HepG2 (cell line): ENCODE data around the gene TNIP1. TPM values are rescaled to one million over a fixed set of nuclear protein-coding genes. Genes with fewer than 3 reads are reported as not detected.

Source experiments
- ELK4 ChIP-seq: sonication (generic); formaldehyde crosslinking; IDR thresholded peaks from 2 replicates; pipeline ENCODE4 v1.9.0; 2021; ENCODE audit warnings: missing genetic modification reagents, borderline replicate concordance
- HNF4G ChIP-seq, 2 experiments: sonication (generic) in 1 of 2; formaldehyde crosslinking in 1 of 2; IDR thresholded peaks; 2 replicates each; pipeline versions ENCODE4 v1.4.0 to v1.6.1; 2011 to 2020; ENCODE audit warnings: borderline replicate concordance in 2 of 2, low read depth in 2 of 2, mild to moderate bottlenecking in 2 of 2, low read length in 1 of 2, missing genetic modification reagents in 1 of 2, moderate library complexity in 1 of 2
- SOX13 ChIP-seq, 3 experiments: fragments of 450-650 bp in 1 of 3; sonication (generic) in 1 of 3; formaldehyde crosslinking in 1 of 3; IDR thresholded peaks in 2 of 3; conservative IDR thresholded peaks in 1 of 3; 2 replicates each; pipeline versions ENCODE4 v1.5.0 to v1.6.1; 2016 to 2020; ENCODE audit warnings: antibody characterized with exemption in 1 of 3, mild to moderate bottlenecking in 1 of 3, missing compliant biosample characterization in 1 of 3, missing genetic modification reagents in 1 of 3, moderate library complexity in 1 of 3
- ZNF605 ChIP-seq: sonication (generic); formaldehyde crosslinking; IDR thresholded peaks from 2 replicates; pipeline ENCODE4 v1.8.0; 2022; ENCODE audit warnings: mild to moderate bottlenecking, missing genetic modification reagents
- ZNF607 ChIP-seq: sonication (generic); formaldehyde crosslinking; IDR thresholded peaks from 2 replicates; pipeline ENCODE4 v1.5.1; 2020; ENCODE audit warnings: missing genetic modification reagents, mild to moderate bottlenecking, borderline replicate concordance
- ZNF709 ChIP-seq: sonication (generic); formaldehyde crosslinking; IDR thresholded peaks from 2 replicates; pipeline ENCODE4 v1.5.0; 2020; ENCODE audit warnings: mild to moderate bottlenecking, missing genetic modification reagents
- ZNF740 ChIP-seq: sonication (generic); formaldehyde crosslinking; IDR thresholded peaks from 2 replicates; pipeline ENCODE4 v1.4.0; 2020; ENCODE audit warnings: missing genetic modification reagents
- polyA plus RNA-seq, 8 experiments: library from polyadenylated mRNA; depleted of rRNA in 3 of 8; stranded (reverse) in 7 of 8; unstranded in 1 of 8; fragments of >200 nt; fragmentation: Illumina TruSeq in 4 of 8; extraction: Trizol in 4 of 8; gene quantifications; 2 replicates each; pipeline versions ENCODE4 v1.2.1 to v1.2.3, GENCODE V29; 2011 to 2016; ENCODE audit warnings: low read depth in 4 of 8, missing spikeins in 1 of 8, mixed read lengths in 1 of 8; ENCODE audit not compliant: insufficient read depth in 1 of 8
- total RNA-seq, 5 experiments: library from RNA; depleted of rRNA; stranded (reverse); fragments of >200 nt; fragmentation: Illumina TruSeq; extraction: Trizol; gene quantifications; 2 replicates each; pipeline ENCODE4 v1.2.3, GENCODE V29; 2016; ENCODE audit warnings: low read depth in 1 of 5

Gene TNIP1
- total and polyA plus RNA-seq, 2 of the 13 experiments (the other 11 are each of a cell fraction or from before 2014, with no cell fraction given) = 26.2 to 45.9 TPM

GRCh38 chr5:151005950-151006576 lies 74.8 kb downstream of the TNIP1 start (continued):
- TF ChIP-seq ZNF740 (CRISPR knock-in tag) = no peak
- no peak for TF ChIP-seq SOX13 (IDR thresholded peaks at IDR 0.05)
- TF ChIP-seq SOX13 (CRISPR knock-in tag; conservative IDR thresholded peaks at IDR 0.05 in 1 of 2, IDR thresholded peaks at IDR 0.05 in 1 of 2) = peak in 1 of 2 experiments; percentile 33; a peak in 1 of 4 replicates
- 0 out of 2 replicates have a peak, but pooled peaks have one; percentile 10 for TF ChIP-seq ZNF605 (CRISPR knock-in tag)
- TF ChIP-seq ZNF709 (CRISPR knock-in tag) = no peak
- no peak for TF ChIP-seq ELK4 (CRISPR knock-in tag)
- TF ChIP-seq ZNF607 (CRISPR knock-in tag) = no peak
- TF ChIP-seq HNF4G (IDR thresholded peaks at IDR 0.05; ENCODE audit: borderline replicate concordance, low read depth, low read length) = no peak
- no peak for TF ChIP-seq HNF4G (CRISPR knock-in tag; IDR thresholded peaks at IDR 0.05; ENCODE audit: borderline replicate concordance, low read depth)
- TF ChIP-seq, all 625 proteins: peak for 10
